Inferior parietal cortex (tissue), 1 donor: ENCODE data around the gene PLPP3.
"Not testable (repeated sequence)": the region's sequence is repeated elsewhere in the genome, so short reads cannot be mapped to it uniquely, and the experiment has no call there.

Experiments
- DNase-seq: peaks from one replicate; pipeline ENCODE4 v3.0.0-alpha.2; 2016; ENCODE audit errors: extremely low spot score

Gene PLPP3

DNA sequence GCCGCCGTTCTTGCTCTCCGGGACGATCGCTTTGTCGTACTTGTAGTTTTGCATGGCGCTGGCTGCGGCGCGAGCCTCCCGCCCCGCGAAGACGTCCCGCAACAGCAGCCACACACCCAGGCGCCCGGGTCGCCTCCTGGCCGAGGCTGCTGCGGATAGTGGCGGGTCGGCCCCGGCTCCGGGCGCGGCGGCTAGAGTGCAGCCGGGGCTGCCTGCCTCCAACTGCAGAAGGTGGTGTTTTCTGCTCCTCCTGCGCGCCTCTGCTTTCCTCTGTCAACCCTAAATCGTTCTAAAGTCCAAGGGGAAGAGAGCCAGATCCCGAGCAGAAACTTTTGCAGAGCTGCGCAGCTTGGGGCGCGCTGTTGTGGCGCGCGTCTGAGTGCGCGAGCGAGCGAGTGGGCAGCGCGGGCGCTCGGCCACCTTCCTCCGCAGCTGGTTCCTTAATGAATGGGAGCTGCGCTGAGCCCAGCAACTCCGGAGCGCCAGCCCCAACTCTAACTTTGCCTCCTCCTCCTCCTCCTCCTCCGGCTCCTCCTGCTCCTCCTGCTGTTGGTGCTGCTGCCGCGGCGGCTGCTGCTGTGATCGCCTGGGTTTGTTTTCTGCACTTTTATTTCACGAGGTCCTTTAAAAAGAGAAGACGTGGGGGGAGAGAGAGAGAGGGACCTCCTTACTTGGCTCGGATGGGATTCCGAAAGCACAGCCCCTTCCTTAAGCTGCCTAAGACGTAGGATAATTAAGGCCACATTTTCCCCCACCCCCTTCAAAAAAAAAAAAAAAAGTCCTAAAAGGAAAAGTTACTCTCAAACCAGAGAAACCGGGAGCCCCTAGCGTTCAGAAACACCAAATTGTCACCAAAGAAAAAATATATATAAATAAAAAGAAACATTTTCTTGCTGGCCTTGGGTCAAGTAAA lies at the start of gene PLPP3:
Gene PLPP3, minus strand, starts transcription at position 601 of the 913 bp plus-strand sequence. Its CDS starts 547 bp downstream, at position 54.
- DNase-seq = peak; percentile 72

DNA sequence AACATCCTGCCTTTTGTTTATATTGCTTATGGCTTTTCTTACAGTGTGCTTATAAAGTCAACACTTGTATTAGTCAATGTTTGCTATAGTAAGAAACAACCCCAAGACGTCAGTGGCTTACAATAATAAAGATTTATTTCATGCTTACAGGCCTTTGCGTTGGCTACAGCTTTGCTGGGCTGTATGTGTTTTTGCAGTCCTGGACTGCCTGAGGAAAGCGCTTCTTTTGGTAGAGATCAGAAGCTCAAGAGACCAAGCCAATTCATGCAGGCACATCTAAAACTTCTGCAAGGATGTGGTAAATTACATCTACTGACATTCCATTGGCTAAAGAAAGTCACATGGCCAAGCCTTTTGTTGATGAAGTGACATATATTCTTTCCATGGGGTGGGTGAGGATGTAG lies 48.3 kb upstream of the PLPP3 start:
- DNase-seq = no peak

DNA sequence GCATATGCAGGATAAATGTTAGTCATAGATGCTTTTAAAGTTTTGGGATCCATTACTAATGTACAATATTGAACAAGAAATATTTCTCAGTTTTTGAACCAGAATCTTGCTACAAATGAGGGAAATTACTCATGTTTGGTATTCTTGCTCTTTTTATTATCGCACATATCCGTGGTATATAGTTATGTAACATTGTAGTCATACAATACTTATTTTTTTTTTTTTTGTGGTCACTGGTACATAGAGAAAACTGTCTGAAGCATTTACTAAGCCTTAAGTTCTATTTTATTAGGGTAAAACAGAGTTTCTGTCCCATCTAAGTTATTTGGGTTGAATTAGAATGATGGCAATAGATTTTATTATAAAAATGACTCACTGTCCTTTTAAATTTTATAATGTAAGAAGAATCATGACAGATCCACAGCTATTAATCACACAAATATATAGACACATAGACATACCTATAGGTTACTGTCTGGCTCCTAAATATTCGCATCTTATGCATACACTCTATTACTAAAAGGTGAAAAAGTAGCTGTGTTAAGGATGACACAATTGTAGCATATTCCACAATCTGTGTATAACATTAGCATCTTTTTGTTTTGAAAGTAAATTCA lies 47.8 kb upstream of the PLPP3 start:
- no peak for DNase-seq

DNA sequence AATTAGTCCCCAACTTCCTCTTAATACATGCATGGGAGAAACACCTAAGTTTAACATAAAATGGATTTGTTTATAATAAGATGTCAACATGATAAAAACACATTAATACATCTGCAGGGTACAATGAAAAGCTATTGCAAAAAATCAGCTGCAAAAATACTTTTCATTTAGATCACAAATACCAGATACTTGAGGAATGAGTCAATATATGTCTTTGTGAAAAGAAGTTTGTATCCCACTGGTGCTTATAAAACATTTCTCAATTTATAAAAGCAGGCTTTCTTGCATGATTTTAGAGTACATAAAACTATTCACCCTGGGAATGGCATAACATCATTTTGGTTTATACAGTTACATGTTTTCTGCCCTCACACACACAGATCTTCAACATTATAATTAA lies 47.2 kb upstream of the PLPP3 start:
- no peak for DNase-seq

DNA sequence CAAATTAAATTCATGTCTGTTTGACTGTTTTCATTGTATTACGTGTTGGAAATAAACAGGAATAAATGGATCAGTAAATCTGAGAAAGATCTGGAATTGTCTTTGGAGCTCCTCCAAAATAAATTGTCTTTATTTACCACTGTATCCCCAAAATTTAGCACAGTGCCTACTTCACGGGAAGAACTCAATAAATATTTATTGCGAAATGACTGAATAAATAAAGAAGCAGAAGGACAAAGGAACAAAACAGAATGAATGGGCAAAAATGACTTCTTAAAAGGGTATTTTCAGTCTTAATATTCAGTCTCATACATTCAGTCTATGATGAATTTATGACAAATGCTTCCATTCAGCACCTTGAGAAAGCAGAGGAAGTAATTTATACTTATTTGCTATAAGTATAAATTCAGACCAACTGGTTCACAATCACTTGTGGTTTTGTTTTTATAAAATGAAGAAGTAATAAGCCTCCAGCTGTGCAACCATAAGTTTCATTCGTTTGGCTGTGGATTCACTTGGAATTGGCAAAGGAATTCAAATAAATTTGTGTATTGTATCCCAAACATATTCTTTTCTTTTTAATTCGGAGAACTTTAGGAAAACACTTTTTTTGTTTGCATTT lies 46.6 kb upstream of the PLPP3 start:
- no peak for DNase-seq

DNA sequence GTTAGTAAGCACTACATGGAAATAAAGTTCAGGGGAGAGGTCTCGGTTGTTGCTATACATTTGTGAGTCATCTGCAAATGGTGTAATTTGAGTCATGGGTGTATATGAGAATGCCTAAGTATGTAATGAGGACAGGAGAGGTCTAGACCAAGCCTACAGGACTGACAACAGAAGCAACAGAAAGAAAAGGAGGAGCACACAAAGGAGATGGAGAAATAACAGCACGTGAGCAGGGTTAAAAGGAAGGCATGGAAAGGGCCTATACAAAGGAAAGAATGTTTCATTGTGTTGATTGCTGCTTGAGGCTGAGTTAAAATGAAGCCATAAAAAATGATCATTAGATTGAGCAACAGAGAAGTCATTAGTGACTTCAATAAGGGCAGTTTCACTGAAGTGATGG lies 37.8 kb upstream of the PLPP3 start:
- DNase-seq = no peak

DNA sequence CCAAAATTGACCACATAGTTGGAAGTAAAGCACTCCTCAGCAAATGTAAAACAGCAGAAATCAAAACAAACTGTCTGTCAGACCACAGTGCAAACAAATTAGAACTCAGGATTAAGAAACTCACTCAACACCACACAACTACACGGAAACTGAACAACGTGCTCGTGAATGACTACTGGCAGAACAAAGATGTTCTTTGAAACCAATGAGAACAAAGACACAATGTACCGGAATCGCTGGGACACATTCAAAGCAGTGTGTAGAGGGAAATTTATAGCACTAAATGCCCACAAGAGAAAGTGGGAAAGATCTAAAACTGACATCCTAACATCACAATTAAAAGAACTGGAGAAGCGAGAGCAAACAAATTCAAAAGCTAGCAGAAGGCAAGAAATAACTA lies 31.4 kb upstream of the PLPP3 start:
- not testable (repeated sequence) for DNase-seq

DNA sequence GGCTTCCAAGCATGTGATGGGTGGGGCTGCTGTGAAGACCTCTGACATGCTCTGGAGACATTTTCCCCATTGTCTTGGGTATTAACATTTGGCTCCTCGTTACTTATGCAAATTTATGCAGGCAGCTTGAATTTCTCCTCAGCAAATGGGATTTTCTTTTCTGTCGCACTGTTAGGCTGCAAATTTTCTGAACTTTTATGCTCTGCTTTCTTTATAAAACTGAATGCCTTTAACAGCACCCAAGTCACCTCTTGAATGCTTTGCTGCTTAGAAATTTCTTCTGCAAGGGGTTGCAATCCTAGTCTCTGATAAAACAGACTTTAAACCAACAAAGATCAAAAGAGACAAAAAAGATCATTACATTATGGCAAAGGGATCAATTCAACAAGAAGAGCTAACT lies 30.7 kb upstream of the PLPP3 start:
- not testable (repeated sequence) for DNase-seq

DNA sequence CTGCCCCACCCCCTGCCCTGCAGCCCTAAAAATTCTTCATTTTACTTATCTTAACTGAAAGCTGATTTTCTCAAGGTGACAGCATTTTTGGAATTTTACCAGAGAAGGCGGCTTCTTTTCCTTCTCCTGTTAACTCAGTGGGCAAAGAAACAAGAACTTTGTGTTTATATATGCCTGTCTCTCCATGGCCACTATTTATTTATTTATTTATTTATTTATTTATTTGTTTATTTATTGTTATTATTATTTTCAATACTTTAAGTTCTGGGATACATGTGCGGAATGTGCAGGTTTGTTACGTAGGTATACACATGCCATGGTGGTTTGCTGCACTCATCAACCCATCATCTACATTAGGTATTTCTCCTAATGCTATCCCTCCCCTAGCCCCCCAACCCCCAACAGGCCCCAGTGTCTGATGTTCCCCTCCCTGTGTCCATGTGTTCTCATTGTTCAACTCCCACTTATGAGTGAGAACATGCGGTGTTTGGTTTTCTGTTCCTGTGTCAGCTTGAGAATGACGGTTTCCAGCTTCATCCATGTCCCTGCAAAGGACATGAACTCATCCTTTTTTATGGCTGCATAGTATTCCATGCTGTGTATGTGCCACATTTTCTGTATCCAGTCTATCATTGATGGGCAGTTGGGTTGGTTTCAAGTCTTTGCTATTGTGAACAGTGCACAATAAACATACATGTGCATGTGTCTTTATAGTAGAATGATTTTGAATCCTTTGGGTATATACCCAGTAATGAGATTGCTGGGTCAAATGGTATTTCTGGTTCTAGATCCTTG lies 16.2 kb upstream of the PLPP3 start:
- not testable (repeated sequence) for DNase-seq

DNA sequence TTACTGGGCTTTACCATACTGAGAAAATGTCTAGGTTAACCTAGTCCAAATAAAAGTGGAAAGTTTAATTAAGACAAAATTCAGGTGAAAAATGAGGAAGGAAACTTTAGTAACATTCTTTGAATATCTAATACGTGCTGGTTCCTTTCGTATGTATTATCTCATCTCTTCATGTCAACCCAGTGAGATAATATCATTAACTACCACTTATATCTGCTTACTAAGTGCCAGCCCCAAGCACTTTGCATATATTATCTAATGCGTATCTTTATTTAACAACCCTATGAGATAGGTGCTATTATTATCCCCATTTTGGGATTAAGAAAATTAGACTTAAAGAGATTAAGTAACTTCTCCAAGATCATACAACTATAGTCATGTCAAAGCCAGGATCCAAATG lies 12.5 kb upstream of the PLPP3 start:
- DNase-seq = no peak

DNA sequence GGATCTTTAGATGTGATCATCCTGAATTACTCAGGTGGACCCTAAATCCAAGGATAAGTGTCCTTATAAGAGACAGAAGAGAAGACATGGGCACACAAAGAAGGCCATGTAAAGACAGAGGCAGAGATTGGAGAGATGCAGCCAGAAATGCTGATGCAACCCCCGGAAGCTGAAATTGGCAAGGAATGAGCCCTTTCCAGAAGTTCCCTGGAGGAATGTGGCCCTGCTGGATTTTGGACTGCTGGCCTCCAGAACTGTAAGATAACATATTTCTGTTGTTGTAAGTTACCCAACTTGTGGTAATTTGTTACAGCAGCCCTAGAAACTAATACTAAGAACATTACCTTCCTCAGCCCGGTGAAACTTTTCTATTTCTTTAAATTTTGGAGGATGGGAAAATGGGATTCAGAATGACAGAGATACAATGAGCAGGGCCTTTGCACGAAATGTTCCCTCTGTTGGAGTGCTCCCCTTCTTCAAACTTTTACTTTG lies 11.2 kb upstream of the PLPP3 start:
- no peak for DNase-seq

DNA sequence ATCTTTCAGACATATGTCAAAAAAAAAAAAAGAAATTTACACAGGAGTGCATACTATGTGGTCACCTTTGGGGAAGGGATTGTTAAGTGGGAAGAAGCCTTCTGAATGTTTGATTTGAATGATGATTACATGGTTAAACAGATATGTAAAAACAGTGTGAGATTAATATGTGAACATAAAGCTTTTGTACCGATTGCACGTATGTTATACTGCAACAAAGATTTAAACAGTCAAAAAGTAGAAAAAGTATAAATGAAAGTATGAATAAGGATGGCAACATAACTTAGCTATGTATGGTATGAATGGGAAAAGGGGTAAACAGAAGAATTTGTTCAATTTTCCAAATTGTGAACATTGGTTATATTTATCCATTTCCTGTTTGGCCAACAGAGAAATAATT lies 10.0 kb upstream of the PLPP3 start:
- no peak for DNase-seq

DNA sequence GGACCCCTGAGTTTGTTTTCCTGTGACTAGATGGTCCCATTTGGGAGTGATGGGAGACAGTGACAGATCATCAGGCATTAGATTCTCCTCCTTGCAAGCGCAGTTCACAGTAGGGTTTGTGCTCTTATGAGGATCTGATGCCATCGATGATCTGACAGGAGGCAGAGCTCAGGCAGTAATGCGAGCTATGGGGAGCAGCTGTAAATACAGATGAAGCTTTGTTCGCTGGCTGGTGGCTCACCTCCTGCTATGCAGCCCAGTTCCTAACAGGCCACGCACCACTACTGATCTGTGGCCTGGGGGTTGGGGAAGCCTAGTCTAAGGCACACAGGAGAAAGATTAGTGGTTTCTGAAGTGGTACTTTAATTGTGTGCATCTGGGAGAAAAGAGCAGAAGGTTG lies 7.1 kb upstream of the PLPP3 start:
- DNase-seq = no peak

DNA sequence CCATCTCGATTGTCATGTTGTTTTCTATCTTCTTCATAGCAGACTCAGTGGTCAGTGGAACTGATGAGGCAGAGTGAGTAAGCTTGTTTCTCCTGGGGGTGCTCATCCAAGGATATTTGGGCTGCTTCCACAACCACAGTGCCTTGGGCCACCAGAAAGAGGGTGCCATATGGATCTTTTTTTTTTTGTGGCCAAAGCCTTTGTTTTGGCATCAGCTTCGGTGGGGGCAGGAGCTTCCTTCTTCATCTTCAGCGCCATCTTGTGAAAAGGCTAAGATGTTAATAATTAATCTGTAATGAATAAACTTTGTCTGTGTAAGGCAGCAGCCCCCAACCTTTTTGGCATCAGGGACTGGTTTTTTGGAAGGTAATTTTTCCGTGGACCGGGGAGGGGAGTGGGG lies 6.6 kb upstream of the PLPP3 start:
- DNase-seq = no peak

DNA sequence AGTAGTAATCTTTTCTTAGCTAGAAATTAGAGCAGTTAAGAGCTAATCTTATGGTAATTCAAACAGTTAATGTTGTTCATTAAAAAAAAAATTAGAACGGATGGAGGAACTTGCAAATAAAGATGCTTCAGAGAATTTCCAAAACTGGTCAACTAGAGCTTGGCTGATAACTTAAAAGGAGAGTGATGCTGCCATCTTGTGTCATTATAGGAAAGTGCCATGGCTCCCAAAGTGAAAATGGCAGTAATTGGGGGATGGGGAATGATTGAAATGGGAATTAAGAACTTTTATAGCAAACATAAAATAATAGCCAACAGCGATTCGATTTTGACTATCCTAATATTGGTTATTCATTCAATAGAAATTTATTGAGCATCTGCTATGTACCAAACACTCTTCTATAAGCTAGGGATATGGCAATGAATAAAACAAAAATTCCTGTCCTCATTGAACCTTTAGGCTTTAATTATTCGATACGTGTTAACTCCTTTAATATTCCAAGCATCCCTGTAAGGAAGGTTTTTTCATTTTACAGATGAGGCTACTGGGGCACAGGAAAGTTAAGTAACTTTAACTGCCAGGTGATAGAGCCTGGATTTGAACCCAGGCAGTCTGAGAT lies 5.7 kb upstream of the PLPP3 start:
- peak; percentile 89 for DNase-seq

DNA sequence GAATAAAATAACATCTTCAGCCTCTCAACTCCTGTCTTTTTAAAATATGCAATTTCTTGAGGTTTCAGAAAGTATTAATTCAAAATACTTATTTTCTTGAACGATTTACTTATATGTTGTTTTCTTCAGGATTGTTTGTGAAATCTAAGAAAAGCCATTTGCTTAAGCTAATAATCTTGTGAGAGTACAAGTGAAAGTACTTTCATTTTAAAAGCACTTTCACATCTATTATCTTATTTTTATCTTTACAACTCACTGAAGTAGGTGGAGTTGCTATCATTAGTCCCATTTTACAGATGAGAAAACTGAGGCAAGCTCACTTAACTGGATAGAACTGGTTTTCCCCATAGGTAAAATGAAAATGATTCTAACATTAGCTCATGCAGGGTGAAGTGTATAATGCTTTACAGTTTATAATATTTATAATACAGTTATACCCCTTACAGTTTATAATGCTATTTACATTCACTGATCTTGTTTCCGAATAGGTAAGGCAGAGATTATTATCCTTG lies 4.7 kb upstream of the PLPP3 start:
- no peak for DNase-seq

DNA sequence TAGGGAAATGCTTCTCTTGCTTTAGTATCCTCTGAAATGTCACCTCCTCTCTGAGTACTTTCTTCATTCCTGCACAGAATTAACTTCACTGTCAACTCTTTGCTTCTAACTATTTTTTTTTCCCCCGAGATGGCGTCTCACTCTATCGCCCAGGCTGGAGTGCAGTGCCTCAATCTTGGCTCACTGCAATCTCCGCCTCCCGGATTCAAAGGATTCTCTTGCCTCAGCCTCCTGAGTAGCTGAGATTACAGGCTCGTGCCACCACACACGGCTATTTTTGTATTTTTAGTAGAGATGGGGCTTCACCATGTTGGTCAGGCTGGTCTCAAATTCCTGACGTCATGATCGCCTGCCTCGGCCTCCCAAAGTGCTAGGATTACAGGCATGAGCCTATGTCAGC lies 1.4 kb upstream of the PLPP3 start:
- no peak for DNase-seq

DNA sequence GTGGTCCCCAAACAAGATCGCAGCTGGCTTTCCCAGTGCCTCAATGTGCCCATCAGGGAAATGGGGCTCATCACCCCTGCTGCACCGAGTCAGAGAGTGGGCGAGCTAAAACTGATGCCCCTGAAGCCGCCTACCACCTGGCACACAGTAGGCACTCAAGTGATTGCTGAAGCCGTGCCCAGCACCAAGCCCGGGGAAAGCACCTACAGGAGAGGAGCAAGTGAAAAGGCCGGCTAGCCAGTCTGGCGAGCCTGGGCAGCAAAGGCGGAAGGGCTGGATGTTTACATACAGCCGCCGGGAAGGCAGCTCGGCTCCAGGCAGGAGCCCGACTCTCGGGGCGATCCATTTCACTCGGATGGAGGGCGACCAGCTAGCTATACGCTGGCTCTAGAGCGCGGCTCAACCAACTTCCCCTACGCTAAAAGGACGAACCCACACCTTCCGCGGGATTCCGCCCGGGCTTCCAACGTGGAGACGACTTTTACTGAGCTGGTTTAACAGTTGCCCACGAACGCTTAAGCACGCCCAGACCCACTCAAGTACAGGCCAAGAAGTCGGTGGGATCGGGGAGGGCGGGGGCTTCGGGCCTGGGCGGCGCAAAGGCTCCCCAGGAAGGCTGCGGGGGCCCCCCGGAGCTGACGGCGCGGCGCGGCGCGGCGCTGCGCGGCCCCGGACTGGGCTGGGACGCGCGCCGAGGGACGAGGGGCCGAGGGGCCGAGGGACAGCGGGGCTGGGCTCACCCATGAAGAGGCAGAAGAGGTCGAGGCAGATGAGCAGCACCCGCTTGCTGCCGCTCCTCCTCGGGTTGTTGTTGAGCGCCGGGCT lies 1.0 kb downstream of the PLPP3 start:
- no peak for DNase-seq

DNA sequence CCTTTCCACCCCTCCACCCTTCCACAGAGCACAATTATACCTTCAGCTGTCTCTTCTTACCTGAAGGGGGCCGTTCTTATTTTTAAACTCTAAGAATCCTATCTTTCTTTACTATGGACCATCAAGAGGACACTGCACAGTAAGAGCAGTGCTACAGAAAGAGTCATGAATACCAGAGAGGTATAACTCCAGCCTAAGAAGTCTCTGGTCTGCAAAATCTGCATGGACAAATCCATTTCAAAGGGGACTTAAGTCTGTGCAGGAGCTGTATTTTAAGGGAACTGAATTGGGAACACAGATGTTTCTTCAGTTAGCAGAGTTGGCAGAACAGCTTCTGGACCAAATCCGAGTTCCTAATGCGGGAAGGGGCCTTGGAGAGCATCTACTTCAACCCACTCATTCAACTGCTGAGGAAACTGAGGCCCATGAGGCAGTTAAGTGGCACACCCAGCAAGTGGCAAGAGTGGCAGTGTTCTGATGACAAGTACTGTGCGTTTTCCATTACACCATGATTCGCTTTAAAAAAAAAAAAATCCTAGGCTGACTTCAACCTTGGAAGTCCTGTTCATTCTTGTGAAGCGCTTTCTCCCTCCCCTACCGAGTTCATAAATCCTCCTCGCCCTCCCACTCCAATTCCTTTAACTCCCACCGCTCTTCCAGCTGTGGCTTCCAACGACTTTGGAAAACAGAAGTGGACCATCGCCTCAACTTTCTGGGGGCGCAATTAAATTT lies 1.8 kb downstream of the PLPP3 start:
- no peak for DNase-seq
